ENCODE results near the gene DPCD.
"Not testable (repeated sequence)": the region's sequence is repeated elsewhere in the genome, so short reads cannot be mapped to it uniquely, and the experiment has no call there.

DPCD gene

GRCh38 chr10:101593331-101593730, 5.2 kb downstream of the DPCD start:
- not testable (repeated sequence) for H3K27me3 Mint-ChIP-seq; H3K27ac Mint-ChIP-seq; ATAC-seq (replicated peaks); H3K4me1 Mint-ChIP-seq; H3K36me3 Mint-ChIP-seq; DNase-seq; H3K4me3 Mint-ChIP-seq; H3K9me3 Mint-ChIP-seq

GRCh38 chr10:101595591-101596433, 7.7 kb downstream of the DPCD start:
- ATAC-seq (replicated peaks) = no peak
- peaks cover 0 to 2% of the 10 kb centered on the region in 2 donors for H3K4me1 Mint-ChIP-seq
- no peak for DNase-seq
- H3K4me3 Mint-ChIP-seq = no peak overlapping the region
- H3K27me3 Mint-ChIP-seq = no peaks in the 10 kb centered on the region
- H3K36me3 Mint-ChIP-seq = peaks cover 0 to 2% of the 10 kb centered on the region in 2 donors
- H3K9me3 Mint-ChIP-seq = no peaks in the 10 kb centered on the region
- H3K27ac Mint-ChIP-seq = no peak overlapping the region

GRCh38 chr10:101597091-101597900, 9.2 kb downstream of the DPCD start:
- no peaks in the 10 kb centered on the region for H3K9me3 Mint-ChIP-seq
- no peak overlapping the region for H3K27ac Mint-ChIP-seq
- H3K27me3 Mint-ChIP-seq = no peaks in the 10 kb centered on the region
- H3K4me1 Mint-ChIP-seq = peaks cover 0 to 2% of the 10 kb centered on the region in 2 donors
- ATAC-seq (replicated peaks) = no peak
- peaks cover 0 to 6% of the 10 kb centered on the region in 2 donors for H3K36me3 Mint-ChIP-seq
- no peak for DNase-seq
- H3K4me3 Mint-ChIP-seq = no peak overlapping the region

- Mint-ChIP-seq H3K27ac (no peak overlapping the region), H3K27me3 (no peaks in the 10 kb centered on the region), H3K4me1 (no peaks in the 10 kb centered on the region), H3K4me3 (no peak overlapping the region), H3K36me3 (peaks cover 8 to 28% of the 10 kb centered on the region in 2 donors), H3K9me3 (no peaks in the 10 kb centered on the region)
- DNase-seq (no peak), ATAC-seq (replicated peaks) (no peak)
These were observed 13.4 kb downstream of the DPCD start for GRCh38 chr10:101601541-101601940.

- H3K4me1 Mint-ChIP-seq = no peaks in the 10 kb centered on the region
- H3K27me3 Mint-ChIP-seq = no peaks in the 10 kb centered on the region
- H3K27ac Mint-ChIP-seq = no peak overlapping the region
- no peaks in the 10 kb centered on the region for H3K9me3 Mint-ChIP-seq
- H3K36me3 Mint-ChIP-seq = peaks cover 10 to 29% of the 10 kb centered on the region in 2 donors
- DNase-seq = peak; percentile 62
- peak; percentile 97 to 98 for ATAC-seq (replicated peaks)
- H3K4me3 Mint-ChIP-seq = no peak overlapping the region
These were observed 14.8 kb downstream of the DPCD start for GRCh38 chr10:101602761-101603398.

GRCh38 chr10:101607124-101607523, 19.0 kb downstream of the DPCD start:
- no peak overlapping the region for H3K27ac Mint-ChIP-seq
- no peaks in the 10 kb centered on the region for H3K9me3 Mint-ChIP-seq
- peaks cover 0 to 4% of the 10 kb centered on the region in 2 donors for H3K4me1 Mint-ChIP-seq
- ATAC-seq (replicated peaks) = no peak
- no peak for DNase-seq
- no peaks in the 10 kb centered on the region for H3K27me3 Mint-ChIP-seq
- H3K4me3 Mint-ChIP-seq = no peak overlapping the region
- peaks cover 32 to 52% of the 10 kb centered on the region in 2 donors for H3K36me3 Mint-ChIP-seq

GRCh38 chr10:101609481-101609880, 21.4 kb downstream of the DPCD start:
- H3K4me1 Mint-ChIP-seq = peaks cover 0 to 4% of the 10 kb centered on the region in 2 donors
- no peak overlapping the region for H3K4me3 Mint-ChIP-seq
- ATAC-seq (replicated peaks) = no peak
- H3K9me3 Mint-ChIP-seq = no peaks in the 10 kb centered on the region
- H3K27me3 Mint-ChIP-seq = no peaks in the 10 kb centered on the region
- DNase-seq = no peak
- H3K27ac Mint-ChIP-seq = peak overlapping the region; percentile 37
- peaks cover 38 to 45% of the 10 kb centered on the region in 2 donors for H3K36me3 Mint-ChIP-seq

- H3K36me3 Mint-ChIP-seq = peaks cover 36 to 37% of the 10 kb centered on the region in 2 donors
- ATAC-seq (replicated peaks) = peak in 1 of 2 donors; percentile 36
- H3K27ac Mint-ChIP-seq = peak overlapping the region; percentile 26
These were observed 23.2 kb downstream of the DPCD start for GRCh38 chr10:101611096-101611905.

GRCh38 chr10:101612086-101612485, 24.0 kb downstream of the DPCD start:
- Mint-ChIP-seq H3K36me3 (peaks cover 32 to 38% of the 10 kb centered on the region in 2 donors), H3K4me3 (no peak overlapping the region), H3K27ac (peak overlapping the region; percentile 51), H3K9me3 (no peaks in the 10 kb centered on the region), H3K27me3 (no peaks in the 10 kb centered on the region), H3K4me1 (peaks cover 2 to 7% of the 10 kb centered on the region in 2 donors)
- no peak for ATAC-seq (replicated peaks)
- no peak for DNase-seq

More at GRCh38 chr10:101611096-101611905, 23.2 kb downstream of the DPCD start:
- Mint-ChIP-seq H3K9me3 (no peaks in the 10 kb centered on the region), H3K27me3 (no peaks in the 10 kb centered on the region), H3K4me3 (no peak overlapping the region), H3K4me1 (peaks cover 0 to 5% of the 10 kb centered on the region in 2 donors)
- DNase-seq = no peak

- H3K4me1 Mint-ChIP-seq = peaks cover 9 to 15% of the 10 kb centered on the region in 2 donors
- ATAC-seq (replicated peaks) = no peak
- H3K36me3 Mint-ChIP-seq = peaks cover 32 to 45% of the 10 kb centered on the region in 2 donors
- no peak overlapping the region for H3K27ac Mint-ChIP-seq
- no peak overlapping the region for H3K4me3 Mint-ChIP-seq
- H3K27me3 Mint-ChIP-seq = no peaks in the 10 kb centered on the region
- H3K9me3 Mint-ChIP-seq = no peaks in the 10 kb centered on the region
- no peak for DNase-seq
These were observed 24.8 kb downstream of the DPCD start for GRCh38 chr10:101612872-101613271.

- H3K36me3 Mint-ChIP-seq = peaks cover 37 to 49% of the 10 kb centered on the region in 2 donors
- ATAC-seq (replicated peaks) = no peak
- no peaks in the 10 kb centered on the region for H3K9me3 Mint-ChIP-seq
- no peaks in the 10 kb centered on the region for H3K27me3 Mint-ChIP-seq
- no peak overlapping the region for H3K27ac Mint-ChIP-seq
- no peak for DNase-seq
- peaks cover 17 to 21% of the 10 kb centered on the region in 2 donors for H3K4me1 Mint-ChIP-seq
- no peak overlapping the region for H3K4me3 Mint-ChIP-seq
These were observed 25.5 kb downstream of the DPCD start for GRCh38 chr10:101613646-101614045.

GRCh38 chr10:101614663-101615524, 26.8 kb downstream of the DPCD start:
- ATAC-seq (replicated peaks) = no peak
- Mint-ChIP-seq H3K36me3 (peaks cover 38 to 47% of the 10 kb centered on the region in 2 donors), H3K27me3 (no peaks in the 10 kb centered on the region), H3K4me3 (no peak overlapping the region), H3K27ac (peak overlapping the region; percentile 5), H3K9me3 (no peaks in the 10 kb centered on the region), H3K4me1 (peaks cover 23 to 30% of the 10 kb centered on the region in 2 donors)
- no peak for DNase-seq
